Activated CD8-positive, alpha-beta memory T cell treated with anti-CD3 and anti-CD28 coated beads for 1 hour (primary cell): Measurements from ENCODE around the gene CFAP126.
"Not testable (repeated sequence)": the region's sequence is repeated elsewhere in the genome, so short reads cannot be mapped to it uniquely, and the experiment has no call there.

Experiments
- DNase-seq, 2 donors: peaks; one replicate each; pipeline ENCODE4 v3.0.0-alpha.2; 2020; ENCODE audit warnings: low read depth in 1 of 2; ENCODE audit errors: extremely low read depth in 1 of 2

Gene CFAP126

DNA sequence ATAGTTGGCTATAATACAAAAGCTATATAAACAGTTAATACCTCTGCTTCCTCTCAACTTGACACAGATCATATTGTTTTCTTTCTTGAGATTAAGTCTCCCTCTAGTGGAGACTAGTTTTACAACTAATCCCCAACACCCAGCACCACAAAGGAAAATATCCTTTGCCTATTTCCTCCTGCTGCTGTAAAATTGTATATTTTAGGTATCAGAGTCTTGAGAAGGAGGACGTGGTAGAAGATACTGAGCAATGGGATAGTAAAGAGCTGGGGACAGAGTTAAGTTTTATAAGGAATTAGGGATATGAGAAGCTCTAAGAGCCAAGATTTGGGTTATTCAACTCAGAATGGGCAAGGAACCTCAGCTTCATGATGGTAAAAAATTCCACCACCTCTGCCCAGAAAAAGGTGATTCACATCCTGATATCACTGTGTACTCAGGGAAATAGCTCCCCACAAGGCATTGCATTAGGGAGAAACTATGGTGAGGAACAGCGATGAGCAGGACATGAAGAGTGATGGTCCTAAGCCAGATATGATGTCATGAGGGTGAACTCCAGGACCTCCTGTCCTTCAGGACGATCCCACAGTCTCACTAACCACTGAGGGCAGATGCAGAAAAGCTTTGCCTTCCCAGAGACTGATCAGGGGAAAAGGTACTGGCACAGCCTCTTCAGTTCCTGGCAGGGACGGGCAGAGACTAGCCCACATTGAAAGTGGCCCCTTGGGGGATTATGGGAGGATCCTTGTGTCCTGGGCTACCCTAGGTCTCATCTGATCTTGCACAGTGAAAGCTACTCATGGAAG is 14.7 kb upstream of the CFAP126 start:
- DNase-seq = no peak

DNA sequence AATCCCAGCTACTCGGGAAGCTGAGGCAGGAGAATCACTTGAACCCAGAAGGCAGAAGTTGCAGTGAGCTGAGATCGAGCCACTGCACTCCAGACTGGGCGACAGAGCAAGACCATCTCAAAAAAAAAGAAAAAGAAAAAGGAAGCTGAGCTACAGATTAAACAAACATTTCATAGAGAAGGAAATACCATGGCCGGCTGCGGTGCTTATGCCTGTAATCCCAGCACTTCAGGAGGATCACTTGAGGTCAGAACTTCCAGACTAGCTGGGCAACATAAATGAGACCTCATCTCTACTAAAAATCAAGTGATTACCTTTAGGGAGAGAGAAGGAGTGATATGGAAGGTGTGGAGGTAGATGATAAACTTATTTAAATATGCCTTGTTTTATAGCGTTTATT is 14.0 kb upstream of the CFAP126 start:
- DNase-seq = no peak

DNA sequence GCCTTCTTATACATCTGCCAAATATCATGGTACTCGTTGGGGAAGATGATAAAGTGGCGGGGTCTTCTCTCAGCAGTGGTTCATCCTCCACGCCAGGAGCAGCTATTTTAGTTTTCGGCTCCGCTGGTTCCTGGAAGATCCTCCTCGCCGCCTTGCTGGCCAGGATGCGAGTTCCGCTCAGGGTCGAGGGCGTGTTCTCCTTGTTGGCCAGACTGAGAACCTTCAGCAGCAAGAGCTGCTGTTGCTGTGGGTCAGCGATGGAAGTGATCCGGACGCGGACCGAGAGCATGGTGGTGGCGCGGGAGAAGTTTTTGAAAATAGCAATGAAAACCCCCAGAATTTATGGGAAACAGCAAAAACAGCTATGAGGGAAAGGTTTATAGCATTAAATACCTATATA is 11.4 kb upstream of the CFAP126 start:
- DNase-seq = no peak

DNA sequence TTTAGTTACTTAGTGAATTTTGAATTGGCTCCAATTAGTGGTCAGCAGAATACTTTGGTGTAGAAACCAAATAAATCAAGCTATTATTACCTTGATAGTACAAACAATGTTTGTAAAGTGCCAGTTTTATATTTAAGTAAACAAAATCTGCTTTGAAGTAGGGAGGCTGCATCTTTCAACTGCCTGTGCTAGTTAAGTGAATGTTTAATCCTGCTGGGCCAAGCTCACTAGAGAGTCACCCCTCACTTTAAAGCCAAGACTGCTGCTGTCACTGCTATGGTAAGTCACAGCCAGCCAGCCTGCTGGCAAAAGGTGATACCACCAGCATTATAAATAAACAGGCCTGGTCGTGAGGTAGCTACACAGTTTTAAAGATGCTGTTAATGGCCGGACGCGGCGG is 10.3 kb upstream of the CFAP126 start:
- no peak for DNase-seq

GRCh38 chr1:161374373-161374772 is 6.7 kb upstream of the CFAP126 start:
- no peak for DNase-seq

DNA sequence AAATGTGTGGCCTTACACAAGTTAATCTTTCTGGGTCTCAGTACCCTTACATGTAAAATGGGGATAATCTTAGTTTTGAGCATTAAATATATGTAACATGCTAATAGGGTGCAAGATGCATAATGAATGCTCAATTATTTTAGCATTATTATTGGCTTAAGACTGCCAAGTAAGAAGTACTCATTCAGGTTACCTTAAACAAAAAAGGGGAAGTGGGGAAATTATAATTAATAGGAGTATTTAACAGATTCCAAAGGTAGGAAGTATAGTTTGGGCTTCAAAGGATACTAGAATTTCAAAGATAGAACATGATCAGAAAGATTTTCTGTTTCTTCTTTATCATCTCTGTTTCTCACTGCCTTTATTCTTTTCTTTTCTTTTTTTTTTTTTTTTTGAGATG is 5.8 kb upstream of the CFAP126 start:
- no peak for DNase-seq

GRCh38 chr1:161365207-161365606 is 2.5 kb downstream of the CFAP126 start:
- no peak for DNase-seq

- no peak for DNase-seq
Measured at GRCh38 chr1:161364332-161364731, 3.3 kb downstream of the CFAP126 start.

GRCh38 chr1:161359291-161359690 is 8.4 kb downstream of the CFAP126 start:
- no peak for DNase-seq

GRCh38 chr1:161357073-161357472 is 10.6 kb downstream of the CFAP126 start:
- no peak for DNase-seq

GRCh38 chr1:161351482-161351881 is 16.2 kb downstream of the CFAP126 start:
- DNase-seq = no peak

GRCh38 chr1:161350671-161351070 is 17.0 kb downstream of the CFAP126 start:
- DNase-seq = no peak

DNA sequence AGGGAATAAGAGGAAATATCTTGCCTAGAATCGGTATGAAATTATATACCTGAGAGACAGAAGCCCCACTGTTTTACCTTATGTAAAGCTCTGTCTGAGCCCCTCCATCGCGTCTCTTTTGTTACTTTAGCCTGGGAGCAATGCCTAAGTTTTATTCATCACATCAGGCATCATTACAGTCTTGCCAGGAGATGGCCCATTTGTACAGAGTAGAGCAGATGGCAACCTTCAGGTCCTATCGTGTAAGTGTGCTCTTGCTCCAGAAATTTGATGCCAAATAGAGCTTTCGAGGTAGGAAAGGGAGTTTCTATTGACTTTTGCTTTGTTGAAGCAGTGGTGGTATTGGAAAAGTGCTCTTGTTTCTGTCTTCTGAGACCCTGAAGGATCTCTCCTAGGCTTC is 24.9 kb downstream of the CFAP126 start:
- no peak for DNase-seq

- no peak for DNase-seq
Measured at GRCh38 chr1:161342177-161342576, 25.5 kb downstream of the CFAP126 start.

GRCh38 chr1:161335796-161336195 is 31.9 kb downstream of the CFAP126 start:
- DNase-seq = no peak

- no peak for DNase-seq
Measured at GRCh38 chr1:161333166-161333565, 34.5 kb downstream of the CFAP126 start.

- no peak for DNase-seq
Measured at GRCh38 chr1:161330346-161330745, 37.3 kb downstream of the CFAP126 start.

DNA sequence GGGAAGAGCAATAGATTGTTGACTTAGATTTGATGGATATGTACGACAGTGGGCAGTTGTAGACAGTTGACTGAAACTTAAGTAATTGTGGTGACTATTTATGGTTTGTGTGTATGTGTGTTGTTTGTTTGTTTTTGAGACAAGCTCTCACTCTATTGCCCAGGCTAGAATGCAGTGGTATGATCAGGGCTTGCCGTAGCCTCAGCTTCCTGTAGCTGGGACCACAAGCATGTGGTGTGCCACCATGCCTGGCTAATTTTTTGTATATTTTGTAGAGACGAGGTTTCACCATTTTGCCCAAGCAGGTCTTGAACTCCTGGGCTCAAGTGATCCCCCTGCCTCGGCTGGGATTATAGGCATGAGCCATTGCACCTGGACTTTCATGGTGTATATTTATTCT is 43.7 kb downstream of the CFAP126 start:
- DNase-seq = no peak

GRCh38 chr1:161315841-161316674 is 51.6 kb downstream of the CFAP126 start:
- not testable (repeated sequence) for DNase-seq
